ENCODE data around the gene IFNAR1. TPM values are rescaled to one million over a fixed set of nuclear protein-coding genes. Genes with fewer than 3 reads are reported as not detected.

Gene IFNAR1
- total RNA-seq, 3 donors from 2014 or later, result 30.2 to 44.8 (median 42.9) TPM

GRCh38 chr21:33364830-33365229 is 40.1 kb downstream of the IFNAR1 start:
- peaks cover 6 to 23% of the 10 kb centered on the region in 2 donors for H3K9me3 ChIP-seq
- no peaks in the 10 kb centered on the region for H3K4me1 ChIP-seq
- intact Hi-C loops (cut with DNase I; ENCODE audit: low total_unique reads), result no loop called here
- DNase-seq (ENCODE audit: low spot score in 2 of 2), result no peak
- TF ChIP-seq POLR2A (IDR thresholded peaks at IDR 0.05) (no peak), POLR2AphosphoS5 (IDR thresholded peaks at IDR 0.05) (no peak), CTCF (IDR thresholded peaks at IDR 0.05) (no peak)
- H3K27me3 ChIP-seq, result no peaks in the 10 kb centered on the region
- H3K36me3 ChIP-seq, result no peaks in the 10 kb centered on the region
- H3K27ac ChIP-seq, result no peak overlapping the region
- H3K4me3 ChIP-seq, result no peak overlapping the region

GRCh38 chr21:33367309-33367973 is 42.7 kb downstream of the IFNAR1 start:
- TF ChIP-seq POLR2A (IDR thresholded peaks at IDR 0.05), result no peak
- no peak for TF ChIP-seq POLR2AphosphoS5 (IDR thresholded peaks at IDR 0.05)
- TF ChIP-seq CTCF (IDR thresholded peaks at IDR 0.05), result no peak
- Histone ChIP-seq H3K9me3 (peaks cover 6 to 23% of the 10 kb centered on the region in 2 donors), H3K4me3 (no peak overlapping the region), H3K4me1 (no peaks in the 10 kb centered on the region), H3K27ac (no peak overlapping the region), H3K36me3 (no peaks in the 10 kb centered on the region), H3K27me3 (no peaks in the 10 kb centered on the region)
- DNase-seq (ENCODE audit: low spot score in 2 of 2), result no peak
- intact Hi-C loops (cut with DNase I; ENCODE audit: low total_unique reads), result no loop called here

GRCh38 chr21:33368124-33368523 is 43.4 kb downstream of the IFNAR1 start:
- no peak overlapping the region for H3K27ac ChIP-seq
- no peaks in the 10 kb centered on the region for H3K27me3 ChIP-seq
- no peaks in the 10 kb centered on the region for H3K36me3 ChIP-seq
- no peak for DNase-seq (ENCODE audit: low spot score in 2 of 2)
- intact Hi-C loops (cut with DNase I; ENCODE audit: low total_unique reads), result no loop called here
- H3K4me3 ChIP-seq, result no peak overlapping the region
- H3K4me1 ChIP-seq, result no peaks in the 10 kb centered on the region
- TF ChIP-seq CTCF (IDR thresholded peaks at IDR 0.05), result no peak
- no peak for TF ChIP-seq POLR2AphosphoS5 (IDR thresholded peaks at IDR 0.05)
- no peak for TF ChIP-seq POLR2A (IDR thresholded peaks at IDR 0.05)
- H3K9me3 ChIP-seq, result peaks cover 6 to 23% of the 10 kb centered on the region in 2 donors

GRCh38 chr21:33368576-33368975 is 43.8 kb downstream of the IFNAR1 start:
- Histone ChIP-seq H3K36me3 (no peaks in the 10 kb centered on the region), H3K9me3 (peaks cover 6 to 23% of the 10 kb centered on the region in 2 donors), H3K27me3 (no peaks in the 10 kb centered on the region), H3K4me3 (no peak overlapping the region), H3K4me1 (no peaks in the 10 kb centered on the region), H3K27ac (no peak overlapping the region)
- intact Hi-C loops (cut with DNase I; ENCODE audit: low total_unique reads), result no loop called here
- no peak for DNase-seq (ENCODE audit: low spot score in 2 of 2)
- TF ChIP-seq CTCF (IDR thresholded peaks at IDR 0.05) (no peak), POLR2AphosphoS5 (IDR thresholded peaks at IDR 0.05) (no peak), POLR2A (IDR thresholded peaks at IDR 0.05) (no peak)

- TF ChIP-seq CTCF (IDR thresholded peaks at IDR 0.05) (no peak), POLR2AphosphoS5 (IDR thresholded peaks at IDR 0.05) (no peak), POLR2A (IDR thresholded peaks at IDR 0.05) (no peak)
- intact Hi-C loops (cut with DNase I; ENCODE audit: low total_unique reads), result no loop called here
Measured at GRCh38 chr21:33369586-33369985, 44.8 kb downstream of the IFNAR1 start.

More at GRCh38 chr21:33369586-33369985, 44.8 kb downstream of the IFNAR1 start:
- H3K36me3 ChIP-seq, result no peaks in the 10 kb centered on the region
- DNase-seq (ENCODE audit: low spot score in 2 of 2), result no peak
- H3K27me3 ChIP-seq, result no peaks in the 10 kb centered on the region
- no peaks in the 10 kb centered on the region for H3K4me1 ChIP-seq
- no peak overlapping the region for H3K27ac ChIP-seq
- H3K4me3 ChIP-seq, result no peak overlapping the region
- peaks cover 6 to 23% of the 10 kb centered on the region in 2 donors for H3K9me3 ChIP-seq

Data from breast epithelium (tissue), 4 donors.